HEK293T (cell line): ENCODE measurements around the gene POLR2L.

ENCODE experiments used
- ARNT ChIP-seq: fragments of 450-650 bp; IDR thresholded peaks from 2 replicates; pipeline ENCODE4 v1.6.1; 2017; ENCODE audit warnings: mild to moderate bottlenecking
- FOXK2 ChIP-seq: fragments of 450-650 bp; IDR thresholded peaks from 2 replicates; pipeline ENCODE4 v1.6.1; 2016; ENCODE audit warnings: mild to moderate bottlenecking
- HDGF ChIP-seq: fragments of 450-650 bp; IDR thresholded peaks from 2 replicates; pipeline ENCODE4 v1.6.1; 2017; ENCODE audit warnings: antibody characterized with exemption, borderline replicate concordance
- LEF1 ChIP-seq: fragments of 450-650 bp; IDR thresholded peaks from 2 replicates; pipeline ENCODE4 v1.6.1; 2017; ENCODE audit warnings: mild to moderate bottlenecking, borderline replicate concordance
- SUZ12 ChIP-seq: fragments of 450-650 bp; IDR thresholded peaks from 2 replicates; pipeline ENCODE4 v1.6.1; 2016; ENCODE audit warnings: mild to moderate bottlenecking

DNA sequence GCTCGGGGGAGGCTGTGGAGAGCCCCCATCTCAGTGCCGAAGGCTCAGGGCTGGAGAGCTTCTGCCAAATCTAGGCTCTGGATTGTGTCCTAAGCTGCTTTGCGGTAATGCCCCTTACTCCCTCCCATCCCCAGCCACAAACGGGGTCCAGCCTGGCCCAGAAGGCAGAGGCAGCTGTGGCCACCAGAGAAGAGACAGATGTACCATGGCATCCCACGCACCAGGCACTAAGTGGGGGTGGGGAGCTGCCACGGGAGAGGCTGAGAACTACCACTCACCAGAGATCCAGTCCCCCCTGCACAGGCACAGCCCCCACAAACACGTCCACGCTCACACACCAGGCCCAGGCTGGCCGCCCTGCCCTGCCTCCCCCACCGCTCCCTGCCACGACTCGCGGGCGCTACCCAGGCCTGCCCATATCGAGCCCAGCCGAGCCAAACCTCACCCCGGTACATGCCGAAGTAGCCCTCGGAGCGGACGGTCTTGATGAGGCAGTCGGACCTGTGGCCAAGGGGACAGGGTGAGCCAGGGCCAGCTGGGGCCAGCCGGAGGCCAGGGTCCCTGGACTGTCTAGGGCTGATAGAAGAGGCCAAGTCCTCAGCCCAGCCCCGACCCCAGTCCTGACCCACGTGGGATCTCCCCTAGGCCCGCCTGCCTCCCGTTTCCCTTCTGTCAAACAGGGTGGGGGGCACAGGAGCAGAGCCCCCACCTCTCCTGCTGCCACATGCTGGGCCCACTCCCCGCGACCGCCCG lies 48.1 kb downstream of the POLR2L start:
- TF ChIP-seq SUZ12 (no peak), FOXK2 (no peak), HDGF (no peak), ARNT (no peak), LEF1 (no peak)
